Left lung (tissue), 10 donors: ENCODE data around the gene RSPO3. TPM values are rescaled to one million over a fixed set of nuclear protein-coding genes. Genes with fewer than 3 reads are reported as not detected.

Source experiments
- ATAC-seq: fragments of 200-7000 bp; cut with Tn5 transposase; one replicate; pipeline ENCODE4 v1.9.1; 2020; ENCODE audit warnings: moderate library complexity
- DNase-seq, 4 donors: peaks; one replicate each; pipeline ENCODE4 v3.0.0-alpha.2; 2013 to 2020
- H3K27ac ChIP-seq, 2 donors: fragments of 200-600 bp; sonication (generic) in 1 of 2; one replicate each; pipeline versions ENCODE4 v1.5.0 to v1.8.0; 2020 to 2021
- H3K27me3 ChIP-seq, 2 donors: fragments of 200-600 bp; sonication (generic) in 1 of 2; one replicate each; pipeline versions ENCODE4 v1.5.0 to v1.8.0; 2020 to 2021
- H3K36me3 ChIP-seq, 2 donors: fragments of 200-600 bp; sonication (generic) in 1 of 2; one replicate each; pipeline versions ENCODE4 v1.5.0 to v1.8.0; 2020 to 2021
- H3K4me1 ChIP-seq, 2 donors: fragments of 200-600 bp; one replicate each; pipeline ENCODE4 v1.8.0; 2021
- H3K4me3 ChIP-seq, 2 donors: fragments of 200-600 bp; sonication (generic) in 1 of 2; one replicate each; pipeline versions ENCODE4 v1.5.0 to v1.8.0; 2020 to 2021; ENCODE audit warnings: mild to moderate bottlenecking in 1 of 2
- H3K9me3 ChIP-seq, 2 donors: fragments of 200-600 bp; sonication (generic) in 1 of 2; one replicate each; pipeline versions ENCODE4 v1.5.0 to v1.8.0; 2020 to 2021
- intact Hi-C, 2 donors: fragments of 100-400 bp; cut with DNase I; formaldehyde crosslinking; loops; one replicate each; pipeline versions ENCODE4 v1.11.2 to v1.14.2; 2022
- polyA plus RNA-seq, 6 donors: library from polyadenylated mRNA; unstranded; fragments of 120-200 nt; gene quantifications; one replicate each; pipeline ENCODE4 v1.2.1, GENCODE V29; 2013; ENCODE audit not compliant: insufficient read length in 6 of 6
- total RNA-seq, 2 donors: library from RNA; stranded (reverse); fragmentation: NEBNext Ultra II Directional; extraction: Animal tissue kit (Norgen Biotek cat#: 25700); gene quantifications; one replicate each; pipeline ENCODE4 v1.2.1, GENCODE V29; 2021
- TF ChIP-seq, protein P1 (sequence below), 2 donors: fragments of 200-600 bp; sonication (generic) in 1 of 2; IDR thresholded peaks; one replicate each; pipeline versions ENCODE4 v1.5.0 to v1.8.0; 2021; ENCODE audit warnings: antibody characterized with exemption in 2 of 2
- donor health status: DM: no; HTN: yes; CAD: no.
- donor health status: DM: no; HTN: no; CAD: no.

Gene RSPO3
- total and polyA plus RNA-seq, 8 donors, result 4.9 to 12.9 (median 5.9) TPM

DNA sequence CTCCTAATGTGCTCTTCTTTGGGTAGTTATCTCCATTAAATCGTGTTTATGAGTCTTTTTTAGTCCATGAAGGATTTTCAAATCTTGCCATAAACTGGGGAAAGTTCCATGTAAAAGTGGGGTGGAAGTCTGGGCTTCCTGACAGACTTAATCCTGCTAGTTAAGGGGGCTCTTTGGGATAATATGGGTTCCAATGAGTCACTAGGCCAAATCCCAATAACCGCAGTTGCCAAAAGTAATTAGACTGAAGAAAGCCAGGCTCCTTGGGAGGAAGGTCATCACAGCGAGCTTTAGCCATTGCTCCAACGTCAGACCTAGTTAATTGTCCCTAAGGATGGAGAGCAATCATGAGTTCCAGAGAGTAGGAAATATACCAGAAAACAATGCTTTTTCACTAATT lies 10.8 kb downstream of the RSPO3 start:
- Histone ChIP-seq H3K36me3 (no peaks in the 10 kb centered on the region), H3K27ac (no peak overlapping the region), H3K4me1 (peaks cover 7 to 10% of the 10 kb centered on the region in 2 donors), H3K27me3 (no peaks in the 10 kb centered on the region), H3K9me3 (no peaks in the 10 kb centered on the region), H3K4me3 (no peak overlapping the region)
- TF ChIP-seq, protein P1, sequence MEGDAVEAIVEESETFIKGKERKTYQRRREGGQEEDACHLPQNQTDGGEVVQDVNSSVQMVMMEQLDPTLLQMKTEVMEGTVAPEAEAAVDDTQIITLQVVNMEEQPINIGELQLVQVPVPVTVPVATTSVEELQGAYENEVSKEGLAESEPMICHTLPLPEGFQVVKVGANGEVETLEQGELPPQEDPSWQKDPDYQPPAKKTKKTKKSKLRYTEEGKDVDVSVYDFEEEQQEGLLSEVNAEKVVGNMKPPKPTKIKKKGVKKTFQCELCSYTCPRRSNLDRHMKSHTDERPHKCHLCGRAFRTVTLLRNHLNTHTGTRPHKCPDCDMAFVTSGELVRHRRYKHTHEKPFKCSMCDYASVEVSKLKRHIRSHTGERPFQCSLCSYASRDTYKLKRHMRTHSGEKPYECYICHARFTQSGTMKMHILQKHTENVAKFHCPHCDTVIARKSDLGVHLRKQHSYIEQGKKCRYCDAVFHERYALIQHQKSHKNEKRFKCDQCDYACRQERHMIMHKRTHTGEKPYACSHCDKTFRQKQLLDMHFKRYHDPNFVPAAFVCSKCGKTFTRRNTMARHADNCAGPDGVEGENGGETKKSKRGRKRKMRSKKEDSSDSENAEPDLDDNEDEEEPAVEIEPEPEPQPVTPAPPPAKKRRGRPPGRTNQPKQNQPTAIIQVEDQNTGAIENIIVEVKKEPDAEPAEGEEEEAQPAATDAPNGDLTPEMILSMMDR (IDR thresholded peaks at IDR 0.05), result no peak
- intact Hi-C loops, result no loop called here
- DNase-seq (no peak), ATAC-seq (no peak)

DNA sequence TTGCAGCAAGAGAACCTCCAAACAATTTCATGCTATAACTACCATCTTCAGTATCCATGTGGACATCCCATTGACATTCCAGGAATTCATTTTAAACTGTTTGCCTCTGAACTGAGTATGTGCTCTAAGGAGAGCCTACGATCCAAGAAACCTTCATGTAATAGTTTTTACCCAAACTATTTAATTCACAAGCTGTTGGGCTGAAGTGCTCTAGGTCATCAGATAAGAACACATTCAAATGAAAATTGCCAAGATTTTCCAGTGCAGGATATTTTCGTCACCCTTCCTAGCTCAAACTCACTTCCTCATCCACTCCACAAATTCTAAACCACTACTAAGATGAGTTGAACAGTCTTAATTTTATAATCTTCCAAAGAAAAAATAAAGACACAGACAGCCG lies 12.8 kb downstream of the RSPO3 start:
- intact Hi-C loops, result no loop called here
- Histone ChIP-seq H3K4me3 (no peak overlapping the region), H3K27me3 (no peaks in the 10 kb centered on the region), H3K27ac (peak overlapping the region in 1 of 2 donors; percentile 19), H3K36me3 (no peaks in the 10 kb centered on the region), H3K4me1 (peaks cover 7 to 10% of the 10 kb centered on the region in 2 donors), H3K9me3 (no peaks in the 10 kb centered on the region)
- ATAC-seq (peak; percentile 85), DNase-seq (peak in 1 of 4 donors; percentile 26)
- TF ChIP-seq, protein P1 (IDR thresholded peaks at IDR 0.05), result no peak

DNA sequence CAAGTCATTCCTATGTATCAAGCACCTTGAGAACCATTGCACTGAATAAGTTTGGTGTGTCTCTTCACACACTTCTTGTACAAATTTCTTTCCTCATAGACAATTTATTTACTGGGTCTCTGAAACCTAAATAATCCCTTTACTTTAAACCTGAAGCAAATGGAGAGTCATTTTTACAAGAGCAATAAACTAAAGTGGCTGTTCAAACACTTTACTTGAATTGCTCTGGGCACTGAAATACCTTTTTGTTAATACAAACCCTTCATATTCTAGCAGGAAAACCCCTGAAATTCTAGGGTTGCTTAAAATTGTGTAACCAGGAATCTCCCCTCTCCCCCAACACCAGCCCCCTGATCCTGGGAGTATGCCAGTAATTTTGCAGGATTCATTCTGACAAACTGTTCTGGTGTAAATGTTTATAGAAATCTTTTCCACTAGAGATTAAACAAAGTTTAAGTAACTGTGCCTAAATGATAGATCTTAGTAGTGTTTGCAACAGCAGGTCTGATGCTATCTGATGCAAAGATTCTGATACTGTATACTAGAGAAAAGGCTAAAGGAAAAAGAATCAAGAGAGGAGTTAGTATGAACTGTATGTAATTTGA lies 13.4 kb downstream of the RSPO3 start:
- no peak overlapping the region for H3K4me3 ChIP-seq
- H3K36me3 ChIP-seq, result no peaks in the 10 kb centered on the region
- peak; percentile 80 for ATAC-seq
- H3K27ac ChIP-seq, result peak overlapping the region in 1 of 2 donors; percentile 19
- intact Hi-C loops, result no loop called here
- TF ChIP-seq, protein P1 (IDR thresholded peaks at IDR 0.05), result no peak
- DNase-seq, result peak in 1 of 4 donors; percentile 33
- peaks cover 7 to 10% of the 10 kb centered on the region in 2 donors for H3K4me1 ChIP-seq
- no peaks in the 10 kb centered on the region for H3K9me3 ChIP-seq
- no peaks in the 10 kb centered on the region for H3K27me3 ChIP-seq

DNA sequence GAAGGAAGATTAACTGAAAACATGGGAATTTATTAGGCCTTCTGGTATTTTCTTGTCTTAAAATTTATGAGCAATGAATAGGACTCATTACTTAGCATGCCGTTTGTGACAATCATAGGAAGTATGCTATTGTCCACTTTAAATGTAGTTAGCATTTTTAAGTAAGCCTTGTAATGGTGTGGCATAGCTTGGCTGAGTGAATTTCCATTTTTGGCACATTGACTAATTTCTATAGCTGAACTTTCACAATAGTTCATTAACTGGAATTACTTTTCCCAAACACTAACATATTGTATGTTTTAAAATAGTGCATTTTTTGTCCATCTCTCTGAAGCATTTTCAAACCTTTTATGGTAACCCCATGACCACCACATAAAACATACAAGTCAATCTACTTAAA lies 15.7 kb downstream of the RSPO3 start:
- ATAC-seq, result no peak
- H3K4me3 ChIP-seq, result no peak overlapping the region
- TF ChIP-seq, protein P1 (IDR thresholded peaks at IDR 0.05), result no peak
- intact Hi-C loops, result no loop called here
- no peaks in the 10 kb centered on the region for H3K27me3 ChIP-seq
- H3K36me3 ChIP-seq, result no peaks in the 10 kb centered on the region
- H3K27ac ChIP-seq, result no peak overlapping the region
- no peak for DNase-seq
- H3K4me1 ChIP-seq, result peaks cover 7 to 10% of the 10 kb centered on the region in 2 donors
- H3K9me3 ChIP-seq, result no peaks in the 10 kb centered on the region

DNA sequence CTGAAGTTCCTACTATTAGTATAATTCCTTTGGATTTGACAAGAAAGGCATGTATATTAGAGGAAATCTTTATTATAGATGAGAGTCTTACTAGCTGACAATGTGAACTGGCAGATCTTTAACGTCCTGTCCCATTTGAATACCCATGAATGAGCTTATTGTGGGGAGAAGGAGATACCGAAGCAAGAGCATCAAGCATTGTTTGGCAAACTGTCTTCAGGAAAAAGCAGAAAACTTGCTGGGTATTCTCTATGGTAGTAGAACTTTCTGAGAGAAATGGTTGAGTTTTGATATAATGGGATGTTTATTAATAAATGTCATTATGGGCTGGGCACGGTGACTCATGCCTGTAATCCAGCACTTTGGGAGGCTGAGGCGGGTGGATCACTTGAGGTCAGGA lies 18.3 kb downstream of the RSPO3 start:
- Histone ChIP-seq H3K27ac (no peak overlapping the region), H3K27me3 (no peaks in the 10 kb centered on the region), H3K36me3 (no peaks in the 10 kb centered on the region), H3K9me3 (no peaks in the 10 kb centered on the region), H3K4me3 (no peak overlapping the region), H3K4me1 (peaks cover 0 to 9% of the 10 kb centered on the region in 2 donors)
- TF ChIP-seq, protein P1 (IDR thresholded peaks at IDR 0.05), result no peak
- DNase-seq (no peak), ATAC-seq (no peak)
- intact Hi-C loops, result no loop called here
